ENCODE measurements around the gene RXRG.

The RXRG gene

DNA sequence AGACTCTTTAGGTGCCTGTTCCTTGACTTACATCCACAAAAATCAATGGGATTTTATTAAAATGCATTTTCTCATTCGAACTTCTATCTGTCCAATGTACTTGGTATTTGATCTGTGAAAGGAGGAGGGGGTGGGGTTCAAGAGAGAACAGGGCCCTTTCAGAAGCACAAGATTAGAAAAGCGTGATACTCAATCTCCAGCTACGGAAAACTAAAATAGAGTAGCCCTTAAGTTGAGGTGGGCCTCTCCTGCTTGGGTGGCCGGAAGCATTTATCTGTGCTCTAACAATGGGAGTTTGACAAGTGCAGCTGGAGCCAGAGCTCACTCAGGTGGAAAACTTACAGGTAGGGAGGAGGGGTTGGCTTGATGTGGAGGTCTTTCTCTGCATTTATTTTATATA, 462 bp upstream of the RXRG start:
- FAIRE-seq: no peak

DNA sequence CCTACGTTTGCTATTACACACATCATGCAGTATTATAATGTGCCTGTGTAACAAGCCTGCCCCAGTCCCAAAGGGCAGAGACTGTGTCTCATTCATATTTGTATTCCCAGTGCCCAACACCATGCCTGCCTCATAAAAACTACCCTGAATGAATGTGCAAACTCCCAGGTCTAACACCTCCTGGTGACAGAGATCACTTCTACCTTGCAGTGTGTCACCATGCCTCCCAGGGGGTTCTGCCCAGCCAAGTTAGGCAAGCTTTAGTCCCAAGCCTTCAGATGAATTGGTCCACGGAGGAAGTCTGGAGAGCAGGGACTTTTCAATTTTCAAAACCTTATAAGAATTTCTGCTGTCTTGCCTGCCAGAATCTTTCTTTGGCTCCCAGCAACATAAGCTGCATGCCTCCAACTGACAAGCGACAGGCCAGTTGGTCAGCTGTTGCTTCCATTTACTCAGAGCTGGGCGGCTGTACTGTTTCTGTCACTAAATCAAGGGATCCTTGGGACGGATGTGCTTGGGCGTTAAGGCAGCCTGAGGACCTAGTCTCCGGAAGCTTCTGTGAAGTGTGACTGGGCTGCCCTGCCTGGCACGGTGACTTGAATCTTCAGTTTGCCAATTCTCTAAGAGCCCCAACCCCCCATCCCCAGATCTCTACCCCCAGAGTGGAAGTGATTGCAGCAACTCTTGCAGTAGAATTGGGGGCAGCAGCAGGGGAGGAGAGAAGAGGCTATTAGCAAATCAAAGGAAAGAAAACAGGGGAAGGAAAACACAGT, 1.2 kb downstream of the RXRG start:
- FAIRE-seq: no peak

DNA sequence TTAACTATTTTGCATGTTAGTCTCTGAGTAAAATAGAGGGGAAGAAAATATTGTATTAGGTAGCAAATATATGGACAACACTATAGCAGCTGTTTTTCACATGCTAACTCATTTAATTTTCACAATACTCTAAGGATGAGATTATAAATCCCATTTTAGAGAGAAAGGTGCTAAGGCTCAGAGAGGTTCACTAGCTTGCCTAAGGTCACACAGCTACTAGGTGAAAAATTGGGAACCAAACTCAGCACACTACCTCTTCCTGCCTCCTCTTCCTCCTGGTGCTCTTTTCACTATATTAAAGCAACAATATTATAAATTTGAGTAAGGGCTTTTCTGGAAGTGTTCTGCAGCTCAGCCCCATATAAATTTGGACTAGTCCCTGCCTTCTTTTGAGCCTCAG, 2.3 kb downstream of the RXRG start:
- no peak for FAIRE-seq

DNA sequence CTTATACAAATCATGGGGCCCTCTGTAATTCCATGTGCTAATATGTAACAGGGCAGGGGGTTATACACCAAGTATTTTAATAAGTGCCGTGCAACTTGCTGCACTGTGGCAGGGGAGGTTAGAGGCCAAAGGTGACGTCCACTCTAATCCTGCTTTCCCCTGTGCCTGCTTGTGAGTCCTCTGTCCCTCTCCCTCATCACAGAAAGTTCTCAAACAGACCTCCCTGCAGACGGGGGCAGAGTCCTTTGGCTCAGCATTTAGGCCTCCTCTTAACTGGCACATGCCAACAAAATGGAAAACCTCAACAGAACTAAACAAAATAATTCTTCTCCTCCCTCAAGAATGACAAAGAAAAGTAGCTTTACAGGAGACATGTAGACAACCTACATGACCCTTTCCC, 2.9 kb downstream of the RXRG start:
- FAIRE-seq: no peak

DNA sequence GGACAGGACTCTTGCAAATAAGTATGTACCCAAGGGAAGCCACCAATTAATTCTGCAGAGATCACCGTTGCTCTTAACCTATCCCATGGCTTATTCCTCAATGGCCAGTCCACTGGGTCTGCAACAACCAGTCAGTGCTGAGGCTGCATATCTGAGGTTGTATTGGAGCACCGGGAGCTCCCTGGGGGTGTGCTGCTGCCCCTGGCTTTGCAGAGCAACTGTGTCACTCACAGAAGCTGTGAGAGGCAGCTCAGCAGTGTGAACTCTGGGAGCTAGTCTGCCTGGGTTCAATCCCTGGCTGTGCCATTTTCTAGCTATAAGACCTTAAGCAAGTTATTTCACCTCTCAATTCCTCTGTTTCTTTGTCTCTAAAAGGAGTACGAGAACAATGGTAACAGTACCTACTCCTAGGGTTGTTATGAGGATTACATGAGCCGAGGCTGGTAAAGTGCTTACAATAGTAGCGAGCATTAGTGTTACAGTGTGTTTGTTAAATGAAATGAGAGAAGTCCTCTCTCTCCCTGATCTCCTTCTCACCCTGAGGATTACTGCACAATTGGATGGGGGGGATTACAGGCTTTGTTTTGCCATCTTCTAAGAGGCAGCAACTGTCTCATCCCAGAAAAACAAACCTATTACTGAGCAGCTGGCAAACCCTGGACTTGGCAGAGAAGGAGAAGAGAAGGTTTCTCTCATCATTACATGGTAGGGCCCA, 3.6 kb downstream of the RXRG start:
- FAIRE-seq: no peak

DNA sequence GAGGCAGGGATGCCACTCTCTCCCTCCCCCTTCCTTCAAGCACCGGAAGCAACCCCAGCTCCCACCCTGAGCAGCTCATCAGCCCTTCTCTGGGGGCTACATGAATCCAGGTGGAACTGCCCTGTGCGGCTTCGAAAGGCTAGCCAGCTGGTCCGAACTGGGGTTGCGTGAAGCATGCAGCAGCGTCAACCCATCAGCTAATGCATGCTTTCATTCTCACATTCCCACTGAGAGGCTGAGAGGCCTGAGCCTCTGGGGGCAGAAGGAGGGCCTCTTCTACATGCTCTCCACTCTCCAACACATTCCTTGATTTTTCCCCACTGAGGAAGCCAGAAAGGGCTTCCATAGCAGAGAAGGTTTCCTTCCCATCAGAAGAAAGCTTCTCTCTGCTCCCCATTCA, 5.6 kb downstream of the RXRG start:
- FAIRE-seq: no peak

DNA sequence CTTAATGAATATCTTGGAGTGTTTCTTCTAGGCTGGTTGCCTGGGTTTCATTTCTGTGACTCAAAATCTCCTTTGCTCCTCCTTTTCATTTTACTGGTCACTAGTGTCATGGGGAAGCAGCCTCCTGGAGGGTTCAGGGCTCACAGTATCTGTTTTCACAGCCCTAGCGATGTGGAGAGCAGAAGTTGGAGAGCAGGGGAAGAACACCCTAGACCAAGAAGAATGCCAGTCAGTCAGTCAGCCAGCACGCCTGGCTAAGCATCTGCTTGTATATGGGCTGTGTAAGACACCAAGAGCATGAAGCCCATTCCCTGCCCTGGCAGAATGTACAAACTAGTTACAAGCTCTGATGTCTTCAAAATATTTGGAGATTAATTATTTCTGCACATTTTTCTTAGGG, 7.9 kb downstream of the RXRG start:
- no peak for FAIRE-seq

DNA sequence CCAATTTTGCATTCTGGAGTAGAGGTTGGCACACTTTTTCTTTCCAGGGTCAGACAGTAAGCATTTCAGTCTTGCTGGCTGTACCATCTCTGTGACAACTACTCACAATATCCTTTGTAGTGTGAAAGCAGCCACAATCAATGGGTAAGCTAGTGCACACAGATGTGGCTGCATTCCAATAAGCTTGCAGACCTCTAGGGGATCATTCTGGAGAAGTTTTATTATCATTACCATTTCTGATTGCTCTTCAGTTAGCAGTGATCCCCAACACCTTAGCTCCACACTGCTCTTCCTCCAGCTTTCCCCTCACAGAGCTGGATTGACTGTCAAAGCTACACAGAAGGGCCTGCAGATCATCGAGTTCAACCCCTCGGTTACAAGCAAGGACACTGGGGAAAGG, 9.1 kb downstream of the RXRG start:
- FAIRE-seq: no peak

DNA sequence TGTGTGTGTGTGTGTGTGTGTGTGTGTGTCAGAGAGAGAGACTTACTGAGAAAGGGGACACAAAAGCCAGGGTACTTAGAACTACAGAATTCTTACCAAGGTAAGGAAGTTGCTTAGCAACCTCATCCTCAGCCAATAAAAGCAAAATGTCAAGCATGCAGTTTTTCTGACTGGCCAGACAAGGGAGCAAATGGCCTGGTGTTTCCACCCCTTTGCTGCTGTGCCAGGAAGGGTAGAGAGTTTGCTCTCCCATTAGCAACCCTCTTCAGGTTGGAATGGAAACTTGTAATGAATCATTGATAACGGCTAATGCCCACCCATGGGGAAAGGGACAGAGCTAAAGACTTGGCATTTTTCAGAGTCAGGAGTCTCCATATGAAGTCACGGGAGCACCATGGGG, 10.6 kb downstream of the RXRG start:
- FAIRE-seq: no peak

DNA sequence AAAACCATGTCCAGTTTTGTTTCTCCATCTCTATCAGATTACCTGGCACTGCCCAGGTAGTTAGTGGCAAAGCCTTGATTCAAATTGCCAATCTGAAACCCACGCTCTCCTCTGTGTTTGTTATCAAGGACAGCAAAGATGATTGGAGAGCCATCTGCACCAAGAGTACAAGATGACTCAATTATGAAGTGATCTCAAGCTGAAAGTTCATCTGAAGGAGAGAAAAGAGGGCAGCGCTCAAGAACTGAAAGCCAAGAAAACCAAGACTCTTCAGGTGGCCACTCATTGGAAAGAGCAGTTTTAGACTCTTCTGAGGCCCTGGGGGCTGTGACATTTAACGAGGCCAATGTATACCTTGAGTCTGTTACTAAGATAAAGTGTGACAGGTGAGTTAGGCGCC, 13.8 kb downstream of the RXRG start:
- FAIRE-seq: no peak

DNA sequence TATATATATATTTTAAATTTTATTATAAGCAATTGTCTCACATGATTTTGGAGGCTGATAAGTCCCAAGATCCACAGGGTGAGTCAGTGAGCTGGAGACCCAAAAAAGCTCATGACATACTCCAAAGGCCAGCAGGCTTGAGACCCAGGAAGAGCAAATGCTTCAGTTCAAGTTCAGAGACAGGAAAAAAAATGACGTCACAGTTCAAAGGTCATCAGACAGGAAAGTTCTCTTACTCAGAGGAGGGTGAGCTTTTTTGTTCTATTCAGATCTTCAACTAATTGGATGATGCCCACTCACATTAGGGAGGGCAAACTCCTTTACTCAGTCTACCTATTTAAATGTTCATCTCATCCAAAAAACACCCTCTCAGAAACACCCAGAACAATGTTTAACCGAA, 18.2 kb downstream of the RXRG start:
- no peak for FAIRE-seq

DNA sequence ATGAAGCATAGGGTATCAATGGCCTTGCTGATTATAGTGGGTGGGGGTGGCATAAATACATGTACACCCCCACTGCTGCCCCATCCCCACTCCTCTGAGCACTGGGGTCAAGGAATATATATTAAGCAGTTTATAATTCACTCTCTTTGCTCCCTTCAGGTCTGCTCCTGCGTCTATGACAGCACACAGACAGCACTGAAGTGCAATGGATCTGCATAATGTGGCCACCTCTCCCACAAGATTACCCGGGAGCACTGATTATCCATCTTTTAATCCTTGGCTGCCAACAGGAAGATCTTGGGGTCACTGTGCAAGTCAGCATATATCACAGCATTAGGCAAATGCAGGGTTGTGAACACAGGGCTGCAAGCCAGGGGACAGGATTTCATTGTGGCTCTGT, 19.3 kb downstream of the RXRG start:
- FAIRE-seq: no peak

DNA sequence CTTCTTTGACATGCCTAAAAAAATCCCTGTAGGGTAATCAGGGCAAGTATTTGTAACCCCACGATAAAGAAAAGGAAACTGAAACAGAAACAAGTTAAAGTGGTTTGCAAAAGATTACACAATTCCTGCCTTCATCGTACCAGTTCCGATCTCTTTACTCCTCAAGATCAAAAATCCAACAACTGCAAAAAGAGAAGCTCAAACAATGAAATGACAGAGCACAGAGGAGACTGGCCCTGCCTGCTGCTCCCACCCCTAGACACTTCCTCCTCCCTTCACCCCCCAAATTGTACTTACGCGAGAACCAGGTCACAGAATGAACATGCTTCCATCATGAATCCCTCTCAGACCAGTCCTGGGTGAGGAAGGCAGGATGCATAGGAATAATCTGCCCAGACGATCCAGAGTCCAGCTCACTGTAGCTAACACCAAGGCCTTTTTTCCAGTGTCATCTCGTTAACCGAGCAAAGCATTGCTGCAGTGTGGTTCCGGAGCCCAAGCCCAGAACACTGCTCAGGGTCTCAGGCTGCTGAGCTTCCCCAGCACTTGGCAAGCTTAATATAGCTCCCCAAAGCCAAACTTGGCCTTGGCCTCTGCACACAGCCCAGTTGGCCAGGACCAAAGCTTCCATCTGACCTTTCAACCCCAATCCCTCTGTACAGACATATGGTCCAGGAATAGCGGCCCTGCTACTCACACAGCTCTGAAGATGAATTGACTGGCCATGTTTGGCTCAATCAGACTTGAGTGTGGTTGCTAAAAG, 20.3 kb downstream of the RXRG start:
- FAIRE-seq: no peak

DNA sequence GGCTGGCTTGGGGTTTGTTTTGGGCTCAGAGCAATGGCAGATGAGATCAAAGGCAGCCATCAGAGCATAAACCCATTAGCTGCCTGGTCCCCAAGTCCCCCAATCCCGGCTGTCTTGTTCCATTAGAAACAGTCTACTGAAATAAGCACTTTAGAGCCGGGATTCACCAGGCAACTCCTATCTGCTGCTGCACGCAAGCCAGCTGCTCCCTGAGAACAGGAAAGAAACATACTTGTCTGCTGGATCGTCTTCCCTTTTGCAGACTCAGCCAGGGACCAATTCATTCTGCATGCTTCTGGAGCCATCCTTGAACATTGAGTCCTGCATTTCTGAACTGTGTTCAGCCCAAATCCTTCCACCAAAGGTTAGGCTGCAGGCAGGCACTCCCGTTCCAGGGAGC, 21.8 kb downstream of the RXRG start:
- no peak for FAIRE-seq

DNA sequence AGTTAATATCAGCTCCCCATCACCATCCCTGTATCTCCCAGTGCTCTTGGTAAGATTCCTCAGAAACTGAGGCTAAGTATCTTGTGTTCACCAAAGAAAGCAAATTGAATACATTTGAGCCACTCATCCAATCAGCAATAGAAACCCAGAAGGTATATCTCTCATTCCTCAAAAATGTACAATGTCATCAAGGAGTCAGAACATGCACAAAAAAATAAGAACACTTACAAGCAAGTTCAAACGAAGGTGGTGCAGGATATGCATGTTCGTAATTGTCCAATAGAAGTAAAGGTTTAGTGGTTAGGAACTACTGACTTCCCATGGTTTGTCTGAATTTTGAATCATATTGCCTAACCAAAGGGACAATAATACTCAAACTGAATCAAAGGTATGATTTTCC, 24.3 kb downstream of the RXRG start:
- no peak for FAIRE-seq

DNA sequence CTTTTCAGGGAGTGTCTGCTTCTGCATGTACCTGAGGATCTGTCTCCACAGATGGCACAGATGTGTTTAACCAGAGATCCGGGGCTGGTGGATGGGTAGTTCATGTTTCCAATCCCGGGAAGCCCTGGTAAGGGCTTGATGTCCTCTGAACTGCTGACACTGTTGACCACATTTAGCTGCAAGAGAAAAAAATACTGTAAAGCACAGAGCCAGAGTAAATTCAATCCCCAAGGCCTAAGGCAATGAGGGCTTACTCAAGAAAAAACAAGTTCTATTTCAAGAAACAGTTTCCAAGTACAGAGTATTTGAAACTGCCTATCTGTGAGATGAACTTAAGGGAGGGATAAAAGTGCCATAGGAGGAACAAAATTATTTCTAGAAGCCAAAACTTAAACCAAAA, 25.1 kb downstream of the RXRG start:
- FAIRE-seq: no peak

DNA sequence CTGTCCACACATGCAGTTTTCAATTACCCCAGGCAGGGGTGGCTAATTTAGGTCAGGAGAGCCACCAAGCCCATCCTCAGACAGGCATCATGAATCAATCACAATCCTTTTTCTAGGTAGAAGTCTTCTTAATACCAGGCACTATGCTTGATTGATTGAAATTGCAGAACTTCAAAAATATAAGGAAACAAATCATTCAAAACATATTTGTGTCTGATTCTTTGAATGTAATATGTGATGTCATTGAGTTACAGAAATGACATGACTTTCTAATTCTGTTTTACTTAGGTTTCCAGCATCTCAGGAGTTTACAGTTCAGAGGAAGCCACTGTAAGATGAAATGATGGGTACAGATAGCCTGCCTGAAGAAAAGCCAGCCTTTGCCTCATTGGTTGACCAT, 26.7 kb downstream of the RXRG start:
- no peak for FAIRE-seq

DNA sequence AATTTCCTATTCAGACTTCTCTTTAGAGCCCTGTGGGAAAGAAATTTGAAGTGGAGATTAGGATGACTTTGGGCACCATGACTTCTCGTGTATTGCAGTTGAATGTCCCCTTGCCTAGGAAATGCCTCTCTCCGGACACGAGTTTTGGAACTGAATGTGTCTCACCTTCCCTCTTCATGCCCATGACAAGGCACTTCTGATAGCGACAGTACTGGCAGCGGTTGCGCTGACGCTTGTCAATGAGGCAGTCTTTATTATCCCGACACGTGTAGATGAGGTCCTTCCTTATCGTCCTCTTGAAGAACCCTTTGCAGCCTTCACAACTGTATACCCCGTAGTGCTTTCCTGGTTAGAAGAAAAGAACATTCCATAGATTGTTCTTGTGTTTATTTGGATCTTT, 28.1 kb downstream of the RXRG start:
- FAIRE-seq: no peak

DNA sequence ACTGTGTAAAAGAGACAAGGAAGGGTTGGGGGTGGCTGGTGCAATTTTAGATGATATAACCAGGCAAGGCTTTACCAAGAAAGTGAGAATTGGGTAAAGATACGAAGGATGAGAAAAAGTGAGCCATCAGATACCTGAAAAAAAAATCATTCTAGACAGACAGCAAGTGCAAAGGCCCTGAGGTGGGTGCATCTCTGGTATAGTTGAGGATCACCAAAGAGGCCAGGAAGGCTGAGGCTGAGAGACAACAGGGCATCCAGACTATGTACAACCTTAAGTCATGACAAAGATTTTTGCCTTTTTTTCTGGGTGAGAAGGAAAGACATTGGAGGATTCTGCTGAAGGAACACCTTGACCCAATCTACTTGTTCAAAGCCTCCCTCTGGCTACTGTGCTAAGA, 29.9 kb downstream of the RXRG start:
- FAIRE-seq: no peak

DNA sequence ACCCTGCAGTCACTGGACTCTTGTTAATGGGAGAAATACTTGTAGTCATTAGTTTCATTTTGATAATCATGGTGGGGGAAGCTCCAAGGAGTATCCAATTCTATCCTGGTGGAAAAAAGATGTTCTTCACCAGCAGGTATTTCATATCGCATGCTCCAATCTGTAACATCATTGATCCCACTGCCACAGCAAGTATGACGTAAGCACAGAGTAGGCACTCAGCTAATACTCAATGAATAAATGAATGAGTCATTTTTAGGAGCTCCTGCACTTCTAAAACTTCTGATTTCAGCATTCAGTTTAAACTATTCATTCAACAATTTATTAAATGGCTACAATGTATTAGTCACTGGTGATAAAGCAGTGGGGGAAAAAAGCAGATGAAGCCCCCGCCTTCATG, 30.3 kb downstream of the RXRG start:
- FAIRE-seq: no peak

DNA sequence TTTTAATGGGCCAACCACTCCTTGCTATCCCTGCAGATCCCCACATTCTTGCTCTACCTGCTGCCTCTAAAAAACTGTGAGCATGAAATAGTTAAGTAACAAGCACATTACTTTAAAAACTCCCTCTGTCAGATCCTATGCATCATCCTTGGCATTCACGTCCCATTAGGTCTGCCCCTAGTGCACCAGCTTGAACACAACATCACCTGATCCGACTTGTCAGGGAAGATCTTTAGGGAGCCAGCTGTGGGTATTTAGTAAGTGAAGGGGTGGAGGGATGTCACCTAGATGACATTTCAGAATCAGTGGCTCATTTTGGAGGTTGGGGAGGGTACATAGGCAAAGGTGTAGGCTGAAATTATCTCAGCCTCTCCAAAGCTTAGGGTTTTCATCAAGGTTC, 33.5 kb downstream of the RXRG start:
- FAIRE-seq: no peak

DNA sequence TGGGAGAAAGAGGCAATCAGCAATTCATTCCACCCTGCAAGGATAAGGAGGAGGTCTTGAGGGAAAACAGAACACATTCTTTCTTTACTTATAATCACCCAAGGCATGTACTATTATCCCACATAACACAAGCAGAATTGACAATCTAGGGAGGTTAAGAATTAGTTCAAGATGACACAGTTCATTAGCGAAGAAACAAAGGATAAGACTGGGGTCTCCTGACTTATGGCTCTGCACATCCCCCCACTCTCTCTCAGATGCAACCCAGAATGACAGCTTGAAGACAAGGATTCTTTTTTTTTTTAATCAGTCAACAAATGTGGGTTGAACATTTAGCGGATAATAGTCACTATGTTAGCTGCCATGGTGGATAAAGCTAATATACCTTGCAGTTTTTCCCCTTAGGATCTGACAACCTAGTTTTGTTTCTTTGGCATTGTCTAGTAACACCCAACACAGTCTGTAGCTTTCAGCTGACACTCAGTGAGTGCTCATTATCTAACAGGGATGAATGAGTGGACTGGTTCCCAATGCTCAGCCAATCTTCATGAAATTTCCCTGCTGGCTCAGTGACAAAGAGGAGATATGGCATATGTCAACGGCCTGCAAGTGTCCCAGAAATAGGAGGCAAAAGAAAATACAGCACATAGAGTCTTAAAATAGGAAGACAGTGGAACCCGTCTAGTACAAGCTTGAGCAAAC, 35.1 kb downstream of the RXRG start:
- no peak for FAIRE-seq

DNA sequence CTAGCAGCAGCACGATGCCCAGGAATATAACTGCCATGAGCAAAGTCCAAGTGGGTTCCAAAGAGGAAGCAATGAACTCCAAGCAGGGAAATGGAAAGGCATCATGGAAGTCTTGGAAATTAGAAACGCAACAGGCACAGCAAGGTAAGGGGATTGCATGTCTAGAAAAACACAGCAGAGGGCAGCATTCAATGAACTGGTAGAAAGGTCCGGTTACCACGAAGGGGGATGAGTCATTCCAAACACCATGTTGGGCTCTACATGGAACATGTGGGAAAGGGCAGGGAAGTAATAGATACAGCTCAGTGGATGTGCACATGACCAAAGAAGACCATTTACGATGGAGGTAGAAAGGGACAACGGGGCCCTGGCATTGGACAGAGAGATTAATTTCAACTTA, 36.4 kb downstream of the RXRG start:
- no peak for FAIRE-seq

DNA sequence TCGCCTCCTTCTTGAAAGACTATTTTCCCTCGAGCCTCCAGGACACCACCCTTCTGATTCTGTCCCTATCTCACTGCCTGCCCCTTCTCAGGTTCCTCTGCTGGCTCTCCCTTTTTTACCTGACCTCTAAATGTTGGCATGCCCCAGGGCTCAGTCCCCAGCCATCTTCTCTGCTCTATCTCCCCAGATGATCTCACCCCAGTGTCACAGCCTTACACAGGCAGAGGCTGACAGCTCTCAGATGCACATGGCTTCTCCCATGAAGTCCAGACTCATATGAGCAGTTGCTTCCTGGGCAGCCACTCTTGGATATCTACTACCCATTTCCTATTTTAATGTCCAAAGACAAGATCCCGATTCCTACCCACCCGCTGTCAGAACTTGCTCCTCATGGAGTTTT, 37.5 kb downstream of the RXRG start:
- no peak for FAIRE-seq

Measured in A204.1 (cell line).